Lung (tissue), 12 donors: ENCODE measurements around the gene EPB41. TPM values are rescaled to one million over a fixed set of nuclear protein-coding genes. Genes with fewer than 3 reads are reported as not detected.
A peak's percentile ranks its signal among the peaks of the same experiment; 100 is the strongest.

Experiments used
- ATAC-seq: fragments of 200-7000 bp; cut with Tn5 transposase; one replicate; pipeline ENCODE4 v1.9.1; 2020; ENCODE audit warnings: moderate number of reproducible peaks; ENCODE audit not compliant: insufficient read depth, low FRiP score
- DNase-seq, 3 donors: peaks; one replicate each; pipeline ENCODE4 v3.0.0-alpha.2; 2013 to 2017
- H3K27ac ChIP-seq, 2 donors: one replicate each; pipeline ENCODE4 v1.5.1; 2013; ENCODE audit warnings: mild to moderate bottlenecking in 2 of 2, moderate library complexity in 2 of 2, control low read depth in 1 of 2, inconsistent platforms in 1 of 2, low read depth in 1 of 2, low read length in 1 of 2
- H3K27me3 ChIP-seq, 3 donors: one replicate each; pipeline ENCODE4 v1.5.1; 2013; ENCODE audit warnings: low read length in 2 of 3; ENCODE audit not compliant: control insufficient read depth in 3 of 3, insufficient read depth in 3 of 3
- H3K36me3 ChIP-seq, 4 donors: one replicate each; pipeline ENCODE4 v1.5.1; 2013; ENCODE audit warnings: low read length in 4 of 4, mild to moderate bottlenecking in 1 of 4, moderate library complexity in 1 of 4; ENCODE audit not compliant: control insufficient read depth in 4 of 4, insufficient read depth in 4 of 4
- H3K4me1 ChIP-seq, 5 donors: one replicate each; pipeline ENCODE4 v1.5.1; 2013; ENCODE audit warnings: low read length in 5 of 5, mild to moderate bottlenecking in 2 of 5, moderate library complexity in 1 of 5; ENCODE audit not compliant: control insufficient read depth in 5 of 5, insufficient read depth in 5 of 5
- H3K4me3 ChIP-seq: one replicate; pipeline ENCODE4 v1.5.1; 2013; ENCODE audit warnings: mild to moderate bottlenecking, control low read depth, moderate library complexity
- H3K9ac ChIP-seq, 2 donors: one replicate each; pipeline ENCODE4 v1.5.1; 2013; ENCODE audit warnings: low read length in 2 of 2, control low read depth in 1 of 2; ENCODE audit not compliant: insufficient read depth in 1 of 2
- H3K9me3 ChIP-seq, 4 donors: one replicate each; pipeline ENCODE4 v1.5.1; 2013; ENCODE audit warnings: low read length in 3 of 4, mild to moderate bottlenecking in 1 of 4, moderate library complexity in 1 of 4; ENCODE audit not compliant: control insufficient read depth in 4 of 4, insufficient read depth in 3 of 4
- CTCF ChIP-seq: IDR thresholded peaks from 2 replicates; pipeline ENCODE4 v1.5.1; 2012; ENCODE audit warnings: mild to moderate bottlenecking; ENCODE audit errors: control extremely low read depth, extremely low read depth
- WGBS, 2 donors: extraction: QIAGEN DNeasy Blood & Tissue Kit; methylation state at CpG; one replicate each; pipeline ENCODE4 v1.1.7; 2013; 5-methylcytosine and 5-hydroxymethylcytosine counted together
- polyA plus RNA-seq, 2 donors: library from polyadenylated mRNA; stranded (reverse); fragments of 200-250 nt; gene quantifications; one replicate each; pipeline ENCODE4 v1.2.1, GENCODE V29; 2013
- total RNA-seq, 2 donors: library from RNA; depleted of rRNA in 1 of 2; stranded (reverse); fragments of >200 nt in 1 of 2; gene quantifications; one replicate each; pipeline ENCODE4 v1.2.1, GENCODE V29; 2014 to 2021
- donor health status: control.
- donor health status: control.
- donor health status: Bipolar disorder and iron deficiency.
- donor health status: healthy.
- donor health status: DM: yes; HTN: yes; CAD: no.

The EPB41 gene
- total and polyA plus RNA-seq, 4 donors: 10.4 to 69.0 (median 33.3) TPM

GRCh38 chr1:28895896-28896608 is 18.3 kb upstream of the EPB41 start:
- WGBS, 2 donors: 81 to 82% methylated on average over 4 of the region's 4 CpGs
- no peak for DNase-seq
- no peak for TF ChIP-seq CTCF
- no peaks in the 10 kb centered on the region for H3K9me3 ChIP-seq
- peak overlapping the region in 1 of 2 donors; percentile 41 for H3K27ac ChIP-seq
- no peak overlapping the region for H3K9ac ChIP-seq
- no peaks in the 10 kb centered on the region for H3K27me3 ChIP-seq
- peaks cover 0 to 24% (median 0%) of the 10 kb centered on the region in 5 donors for H3K4me1 ChIP-seq
- H3K4me3 ChIP-seq: no peak overlapping the region
- H3K36me3 ChIP-seq: peaks cover 0 to 2% (median 0%) of the 10 kb centered on the region in 4 donors
- no peak for ATAC-seq

- Histone ChIP-seq H3K27me3 (no peaks in the 10 kb centered on the region), H3K4me3 (no peak overlapping the region), H3K9ac (no peak overlapping the region), H3K4me1 (peaks cover 0 to 24% (median 0%) of the 10 kb centered on the region in 5 donors), H3K36me3 (peaks cover 0 to 2% (median 0%) of the 10 kb centered on the region in 4 donors), H3K9me3 (no peaks in the 10 kb centered on the region), H3K27ac (peak overlapping the region in 1 of 2 donors; percentile 13)
- 61 to 79% methylated on average over 3 of the region's 3 CpGs for WGBS, 2 donors
- no peak for DNase-seq
- no peak for ATAC-seq
- no peak for TF ChIP-seq CTCF
These were observed 17.8 kb upstream of the EPB41 start for GRCh38 chr1:28896609-28896986.

- H3K4me3 ChIP-seq: no peak overlapping the region
- 55 to 65% methylated on average over 4 of the region's 4 CpGs for WGBS, 2 donors
- H3K27ac ChIP-seq: peak overlapping the region in 1 of 2 donors; percentile 10
- H3K27me3 ChIP-seq: no peaks in the 10 kb centered on the region
- H3K9me3 ChIP-seq: no peaks in the 10 kb centered on the region
- no peak for DNase-seq
- peaks cover 0 to 2% (median 0%) of the 10 kb centered on the region in 4 donors for H3K36me3 ChIP-seq
- peaks cover 0 to 24% (median 0%) of the 10 kb centered on the region in 5 donors for H3K4me1 ChIP-seq
- no peak for TF ChIP-seq CTCF
- no peak overlapping the region for H3K9ac ChIP-seq
- ATAC-seq: no peak
These were observed 16.6 kb upstream of the EPB41 start for GRCh38 chr1:28897789-28898188.
